ENCODE measurements around the gene UNC5B.

DNA sequence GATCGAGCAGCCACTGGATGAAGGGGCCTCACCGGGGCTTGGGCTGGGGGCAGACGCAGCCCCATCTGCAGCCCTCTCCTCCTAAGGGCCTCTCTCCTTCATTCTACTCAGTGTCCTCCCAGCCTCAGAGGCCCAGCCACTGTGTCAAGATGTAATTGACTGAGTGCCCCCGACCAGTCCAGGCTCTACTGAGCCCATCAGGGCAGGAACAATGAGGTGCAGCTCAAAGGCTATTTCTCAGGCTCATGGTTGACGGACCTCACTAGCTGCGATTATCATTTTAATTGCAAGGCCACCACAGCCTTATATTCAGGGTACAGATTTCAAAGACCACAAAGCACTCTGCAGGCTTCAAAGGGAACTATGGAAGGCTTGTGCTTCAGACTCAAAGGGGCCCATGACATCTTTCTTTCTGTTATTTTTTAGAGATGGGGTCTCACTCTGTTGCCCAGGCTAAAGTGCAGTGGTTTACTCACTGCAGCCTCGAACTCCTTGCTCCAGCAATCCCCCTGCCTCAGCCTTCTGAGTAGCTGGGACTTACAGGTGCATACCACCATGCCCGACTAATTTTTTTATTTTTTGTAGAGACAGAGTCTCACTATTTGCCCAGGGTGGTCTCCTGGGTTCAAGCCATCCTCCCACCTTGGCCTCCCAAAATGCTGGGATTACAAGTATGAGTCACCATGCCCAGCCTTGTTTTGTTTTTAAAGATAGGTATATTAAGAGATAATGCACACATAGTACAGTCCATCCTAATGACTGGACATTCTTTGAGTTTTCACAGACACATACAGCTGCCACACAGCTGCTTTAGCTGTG, 130.4 kb downstream of the UNC5B start:
- no peak for TF ChIP-seq GATA2 (IDR thresholded peaks at IDR 0.05; ENCODE audit: low read depth, low read length)
- TF ChIP-seq GATA3 (IDR thresholded peaks at IDR 0.05; ENCODE audit: low read depth, low read length), result no peak

Measured in SH-SY5Y (cell line).